ENCODE data around the gene FAM222A. TPM values are rescaled to one million over a fixed set of nuclear protein-coding genes. Genes with fewer than 3 reads are reported as not detected.

The FAM222A gene
- total RNA-seq, 1 donor from 2014 or later, result 0.73 TPM

DNA sequence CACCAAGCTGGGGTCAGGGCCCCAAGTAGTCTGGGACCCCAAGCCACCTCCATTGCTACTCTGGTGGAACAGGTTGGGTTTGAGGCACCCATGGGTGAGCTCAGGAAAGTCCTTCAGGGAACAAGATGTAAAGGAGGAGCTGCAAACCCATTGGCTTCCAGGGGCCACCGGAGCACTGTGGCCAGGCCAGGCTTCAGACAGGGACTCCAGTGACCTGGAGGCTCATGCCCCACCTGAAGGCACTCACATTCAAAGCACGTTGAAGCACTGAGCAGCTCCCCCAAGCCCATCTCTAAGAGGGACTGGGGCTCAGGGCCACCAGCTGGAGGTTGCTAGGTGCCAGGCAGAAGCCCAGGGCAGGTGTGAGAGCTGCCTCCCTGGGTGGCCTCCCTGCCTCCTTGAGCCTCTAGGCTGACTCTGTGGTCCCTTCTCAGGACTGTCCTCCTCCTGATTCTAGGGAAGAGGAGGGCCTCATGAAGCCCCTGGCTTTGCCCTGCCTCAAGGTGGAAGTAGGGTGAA lies 49.1 kb downstream of the FAM222A start:
- TF ChIP-seq, protein P1, sequence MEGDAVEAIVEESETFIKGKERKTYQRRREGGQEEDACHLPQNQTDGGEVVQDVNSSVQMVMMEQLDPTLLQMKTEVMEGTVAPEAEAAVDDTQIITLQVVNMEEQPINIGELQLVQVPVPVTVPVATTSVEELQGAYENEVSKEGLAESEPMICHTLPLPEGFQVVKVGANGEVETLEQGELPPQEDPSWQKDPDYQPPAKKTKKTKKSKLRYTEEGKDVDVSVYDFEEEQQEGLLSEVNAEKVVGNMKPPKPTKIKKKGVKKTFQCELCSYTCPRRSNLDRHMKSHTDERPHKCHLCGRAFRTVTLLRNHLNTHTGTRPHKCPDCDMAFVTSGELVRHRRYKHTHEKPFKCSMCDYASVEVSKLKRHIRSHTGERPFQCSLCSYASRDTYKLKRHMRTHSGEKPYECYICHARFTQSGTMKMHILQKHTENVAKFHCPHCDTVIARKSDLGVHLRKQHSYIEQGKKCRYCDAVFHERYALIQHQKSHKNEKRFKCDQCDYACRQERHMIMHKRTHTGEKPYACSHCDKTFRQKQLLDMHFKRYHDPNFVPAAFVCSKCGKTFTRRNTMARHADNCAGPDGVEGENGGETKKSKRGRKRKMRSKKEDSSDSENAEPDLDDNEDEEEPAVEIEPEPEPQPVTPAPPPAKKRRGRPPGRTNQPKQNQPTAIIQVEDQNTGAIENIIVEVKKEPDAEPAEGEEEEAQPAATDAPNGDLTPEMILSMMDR (IDR thresholded peaks at IDR 0.05), result no peak
- Mint-ChIP-seq H3K27ac (no peak overlapping the region), H3K27me3 (no peaks in the 10 kb centered on the region), H3K9me3 (peaks cover 4% of the 10 kb centered on the region), H3K4me1 (no peaks in the 10 kb centered on the region), H3K36me3 (ENCODE audit: low read depth) (no peaks in the 10 kb centered on the region), H3K4me3 (no peak overlapping the region)
- ATAC-seq (ENCODE audit: low read depth) (no peak), DNase-seq (peak; percentile 7)
- ChIA-PET CTCF (interaction anchor here (0.7 kb wide), 1 partner anchor 1063 kb away, joined by 3 read pairs; no protein-coding TSS in a partner anchor), POLR2A (no interaction called here)
- intact Hi-C loops (cut with micrococcal nuclease), result no loop called here

DNA sequence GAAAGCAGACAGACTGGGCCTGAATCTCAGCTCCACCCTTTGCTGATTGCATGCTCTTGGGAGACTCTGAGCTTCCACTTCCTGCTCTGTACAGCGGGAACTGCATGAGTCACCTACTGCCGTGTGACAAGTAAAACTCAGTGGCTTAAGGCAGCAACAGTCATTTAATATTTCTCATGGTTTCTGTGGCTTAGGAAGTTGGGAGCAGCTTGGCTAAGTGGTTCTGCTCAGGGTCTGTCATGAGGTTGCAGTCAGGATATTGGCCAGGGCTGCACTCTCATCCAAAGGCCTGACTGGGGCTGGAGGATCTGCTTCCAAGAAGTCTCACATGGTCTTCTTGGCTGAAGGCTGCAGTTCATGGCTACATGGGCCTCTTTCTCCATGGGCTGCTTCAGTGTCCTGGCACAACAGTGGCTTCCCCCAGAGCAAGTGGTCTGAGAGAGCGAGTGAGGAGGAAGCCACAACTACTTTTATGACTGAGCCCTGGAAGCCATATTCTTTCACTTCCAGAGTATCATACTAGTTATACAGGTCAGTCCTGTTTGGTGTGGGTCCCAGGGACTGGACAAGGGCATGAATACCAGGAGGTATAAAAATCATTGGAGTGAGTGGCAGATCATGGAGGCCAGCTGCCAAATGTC lies 49.7 kb downstream of the FAM222A start:
- intact Hi-C loops (cut with micrococcal nuclease), result no loop called here

DNA sequence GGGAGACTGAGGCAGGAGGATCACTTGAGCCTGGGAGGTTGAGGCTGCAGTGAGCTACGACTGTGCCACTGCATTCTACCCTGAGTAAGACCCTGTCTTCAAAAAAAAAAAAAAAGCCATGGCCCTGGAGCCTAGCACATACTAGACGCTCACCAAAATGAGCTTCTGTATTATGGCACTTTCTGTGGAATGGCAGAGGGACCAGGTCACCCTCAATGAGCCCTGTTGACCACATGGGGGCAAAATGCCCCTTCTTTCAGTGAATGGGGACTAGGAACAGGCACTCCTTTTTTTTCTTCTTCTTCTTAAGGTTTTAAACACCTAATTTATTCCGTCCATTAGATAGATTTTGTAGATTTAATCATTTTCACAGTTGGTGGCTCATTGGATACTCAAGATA lies 50.5 kb downstream of the FAM222A start:
- no peaks in the 10 kb centered on the region for H3K27me3 Mint-ChIP-seq
- H3K4me3 Mint-ChIP-seq, result no peak overlapping the region
- H3K27ac Mint-ChIP-seq, result no peak overlapping the region
- DNase-seq (no peak), ATAC-seq (ENCODE audit: low read depth) (no peak)
- ChIA-PET POLR2A (no interaction called here), CTCF (no interaction called here)
- H3K36me3 Mint-ChIP-seq (ENCODE audit: low read depth), result no peaks in the 10 kb centered on the region
- no peaks in the 10 kb centered on the region for H3K4me1 Mint-ChIP-seq
- peaks cover 4% of the 10 kb centered on the region for H3K9me3 Mint-ChIP-seq
- TF ChIP-seq, protein P1 (IDR thresholded peaks at IDR 0.05), result no peak
- intact Hi-C loops (cut with micrococcal nuclease), result no loop called here

More for the DNA sequence above, 49.7 kb downstream of the FAM222A start:
- Mint-ChIP-seq H3K27ac (no peak overlapping the region), H3K27me3 (no peaks in the 10 kb centered on the region), H3K4me1 (no peaks in the 10 kb centered on the region), H3K4me3 (no peak overlapping the region), H3K9me3 (peaks cover 4% of the 10 kb centered on the region), H3K36me3 (ENCODE audit: low read depth) (no peaks in the 10 kb centered on the region)
- POLR2A ChIA-PET, result no interaction called here
- DNase-seq (peak; percentile 0), ATAC-seq (ENCODE audit: low read depth) (no peak)
- CTCF ChIA-PET, result interaction anchor here (0.7 kb wide), 1 partner anchor 1062 kb away, joined by 3 read pairs; no protein-coding TSS in a partner anchor
- TF ChIP-seq, protein P1 (IDR thresholded peaks at IDR 0.05), result no peak

DNA sequence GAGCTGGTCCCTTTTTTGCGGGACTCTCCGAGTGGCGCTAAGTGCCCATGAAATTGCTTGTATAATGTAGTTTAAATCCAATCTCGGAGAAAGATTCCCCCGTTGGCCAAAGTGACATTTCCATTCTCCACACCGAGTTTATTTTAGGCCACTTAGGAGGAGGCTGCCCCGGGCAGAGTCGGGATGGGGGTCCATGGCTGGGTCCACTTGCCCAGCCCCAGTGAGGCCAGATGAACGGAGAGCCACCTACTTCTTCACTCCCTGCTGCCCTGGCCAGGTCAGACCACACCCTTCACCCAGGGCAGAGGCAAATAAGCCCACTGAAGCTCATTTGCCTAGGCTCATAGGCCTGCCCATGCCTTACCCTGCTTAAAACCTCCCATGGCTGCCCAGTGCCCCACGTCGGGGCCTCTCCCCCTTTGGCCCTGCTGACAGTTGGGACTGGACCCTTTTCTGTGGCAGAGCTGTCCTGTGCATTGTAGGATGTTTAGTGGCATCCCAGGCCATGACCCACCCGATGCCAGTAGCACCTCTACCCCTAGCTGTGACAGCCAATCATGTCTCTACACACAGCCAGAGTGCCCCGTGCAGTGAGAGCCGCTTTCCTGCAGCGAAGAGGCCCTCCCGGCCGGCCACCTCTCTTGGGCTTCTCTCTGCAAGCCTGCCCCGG lies 51.3 kb downstream of the FAM222A start:
- no peaks in the 10 kb centered on the region for H3K4me1 Mint-ChIP-seq
- no peak overlapping the region for H3K27ac Mint-ChIP-seq
- TF ChIP-seq, protein P1 (IDR thresholded peaks at IDR 0.05), result no peak
- POLR2A ChIA-PET, result no interaction called here
- H3K4me3 Mint-ChIP-seq, result no peak overlapping the region
- CTCF ChIA-PET, result no interaction called here
- no peaks in the 10 kb centered on the region for H3K27me3 Mint-ChIP-seq
- no peaks in the 10 kb centered on the region for H3K36me3 Mint-ChIP-seq (ENCODE audit: low read depth)
- DNase-seq (peak; percentile 10), ATAC-seq (ENCODE audit: low read depth) (no peak)
- intact Hi-C loops (cut with micrococcal nuclease), result no loop called here
- H3K9me3 Mint-ChIP-seq, result peaks cover 4% of the 10 kb centered on the region

DNA sequence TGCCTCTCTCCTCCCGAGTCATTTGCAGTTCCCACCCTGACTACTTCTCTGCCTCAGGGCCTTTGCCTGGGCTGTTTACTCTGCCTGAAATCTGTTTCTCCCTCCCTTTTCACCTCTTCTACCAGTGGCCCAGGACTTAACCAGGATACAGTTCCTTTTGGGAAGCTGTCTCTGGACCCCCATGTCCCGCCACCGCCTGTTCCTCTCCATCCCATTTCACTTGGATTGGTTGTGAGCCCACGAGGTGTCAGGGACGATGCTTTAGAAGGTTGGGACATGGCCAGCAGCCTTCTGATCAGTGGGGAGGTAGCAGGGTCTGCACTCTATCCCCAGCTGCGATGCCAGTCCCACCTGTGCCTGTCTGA lies 51.8 kb downstream of the FAM222A start:
- CTCF ChIA-PET, result interaction anchor here (2.1 kb wide), 1 partner anchor 10 kb away, joined by 8 read pairs; no protein-coding TSS in a partner anchor
- no peak overlapping the region for H3K27ac Mint-ChIP-seq
- POLR2A ChIA-PET, result no interaction called here
- TF ChIP-seq, protein P1 (IDR thresholded peaks at IDR 0.05), result no peak
- no peaks in the 10 kb centered on the region for H3K4me1 Mint-ChIP-seq
- no peak for DNase-seq
- no peaks in the 10 kb centered on the region for H3K27me3 Mint-ChIP-seq
- H3K9me3 Mint-ChIP-seq, result peaks cover 4% of the 10 kb centered on the region
- intact Hi-C loops (cut with micrococcal nuclease), result no loop called here
- H3K4me3 Mint-ChIP-seq, result no peak overlapping the region
- H3K36me3 Mint-ChIP-seq (ENCODE audit: low read depth), result no peaks in the 10 kb centered on the region
- no peak for ATAC-seq (ENCODE audit: low read depth)

All from activated B cell treated with CpG ODN at 0.5 μM for 24 hours (primary cell).